Measurements from ENCODE around the gene PNPLA7.

PNPLA7 gene

GRCh38 chr9:137433916-137434431, 116.2 kb downstream of the PNPLA7 start:
- Histone ChIP-seq H3K4me3 (ENCODE audit: low read length) (no peak overlapping the region), H2AK5ac (ENCODE audit: low read length) (no peak overlapping the region), H3K18ac (ENCODE audit: low read length) (no peak overlapping the region), H3K4me2 (ENCODE audit: low read length) (no peak overlapping the region), H3K4ac (ENCODE audit: low read depth, low read length) (no peak overlapping the region), H4K8ac (ENCODE audit: low read depth, low read length) (no peak overlapping the region), H3K27ac (ENCODE audit: low read depth, low read length) (no peak overlapping the region), H3K36me3 (ENCODE audit: control insufficient read depth, insufficient read depth, low read length) (no peaks in the 10 kb centered on the region), H3K56ac (ENCODE audit: low read length) (no peak overlapping the region), H2BK120ac (ENCODE audit: low read depth, low read length) (no peak overlapping the region), H3K23ac (ENCODE audit: low read length) (no peak overlapping the region), H3K79me2 (ENCODE audit: control insufficient read depth, insufficient read depth, low read length) (no peaks in the 10 kb centered on the region), H3K79me1 (ENCODE audit: low read length) (no peaks in the 10 kb centered on the region), H3K27me3 (ENCODE audit: insufficient read depth, low read length, poor library complexity) (no peaks in the 10 kb centered on the region), H3K4me1 (ENCODE audit: control insufficient read depth, low read depth, low read length) (no peaks in the 10 kb centered on the region), H2BK5ac (ENCODE audit: low read length) (no peak overlapping the region), H4K5ac (ENCODE audit: low read length) (no peak overlapping the region), H3K9ac (ENCODE audit: low read length) (no peak overlapping the region), H2BK15ac (replicated peaks; ENCODE audit: low read depth) (no peak overlapping the region)
- no peak for DNase-seq
- WGBS (ENCODE audit: extremely low coverage, insufficient coverage, low lambda C conversion rate) = no CpG with 5 or more reads among the region's 26 CpGs

- no peak for DNase-seq
- no peak overlapping the region for H3K4me2 ChIP-seq (ENCODE audit: low read length)
- no peaks in the 10 kb centered on the region for H3K79me1 ChIP-seq (ENCODE audit: low read length)
- H3K18ac ChIP-seq (ENCODE audit: low read length) = no peak overlapping the region
- H3K79me2 ChIP-seq (ENCODE audit: control insufficient read depth, insufficient read depth, low read length) = no peaks in the 10 kb centered on the region
- no peak overlapping the region for H4K5ac ChIP-seq (ENCODE audit: low read length)
- no peak overlapping the region for H3K4ac ChIP-seq (ENCODE audit: low read depth, low read length)
- no peak overlapping the region for H3K56ac ChIP-seq (ENCODE audit: low read length)
- no peaks in the 10 kb centered on the region for H3K27me3 ChIP-seq (ENCODE audit: insufficient read depth, low read length, poor library complexity)
- H3K23ac ChIP-seq (ENCODE audit: low read length) = no peak overlapping the region
- no peak overlapping the region for H3K4me3 ChIP-seq (ENCODE audit: low read length)
- H3K4me1 ChIP-seq (ENCODE audit: control insufficient read depth, low read depth, low read length) = no peaks in the 10 kb centered on the region
- no peak overlapping the region for H3K27ac ChIP-seq (ENCODE audit: low read depth, low read length)
- no peak overlapping the region for H2BK120ac ChIP-seq (ENCODE audit: low read depth, low read length)
- H2BK5ac ChIP-seq (ENCODE audit: low read length) = no peak overlapping the region
- H3K9ac ChIP-seq (ENCODE audit: low read length) = no peak overlapping the region
- WGBS (ENCODE audit: extremely low coverage, insufficient coverage, low lambda C conversion rate) = no CpG with 5 or more reads among the region's 19 CpGs
- no peak overlapping the region for H4K8ac ChIP-seq (ENCODE audit: low read depth, low read length)
- no peak overlapping the region for H2AK5ac ChIP-seq (ENCODE audit: low read length)
- H2BK15ac ChIP-seq (replicated peaks; ENCODE audit: low read depth) = no peak overlapping the region
- H3K36me3 ChIP-seq (ENCODE audit: control insufficient read depth, insufficient read depth, low read length) = no peaks in the 10 kb centered on the region
Measured at GRCh38 chr9:137433349-137433915, 116.8 kb downstream of the PNPLA7 start.

GRCh38 chr9:137432687-137433348, 117.4 kb downstream of the PNPLA7 start:
- H3K18ac ChIP-seq (ENCODE audit: low read length) = no peak overlapping the region
- H3K56ac ChIP-seq (ENCODE audit: low read length) = no peak overlapping the region
- no peak overlapping the region for H3K27ac ChIP-seq (ENCODE audit: low read depth, low read length)
- no peak overlapping the region for H2AK5ac ChIP-seq (ENCODE audit: low read length)
- H2BK120ac ChIP-seq (ENCODE audit: low read depth, low read length) = no peak overlapping the region
- no peaks in the 10 kb centered on the region for H3K36me3 ChIP-seq (ENCODE audit: control insufficient read depth, insufficient read depth, low read length)
- no peak overlapping the region for H2BK5ac ChIP-seq (ENCODE audit: low read length)
- no CpG with 5 or more reads among the region's 20 CpGs for WGBS (ENCODE audit: extremely low coverage, insufficient coverage, low lambda C conversion rate)
- no peaks in the 10 kb centered on the region for H3K79me1 ChIP-seq (ENCODE audit: low read length)
- H3K27me3 ChIP-seq (ENCODE audit: insufficient read depth, low read length, poor library complexity) = no peaks in the 10 kb centered on the region
- no peak for DNase-seq
- H3K4me3 ChIP-seq (ENCODE audit: low read length) = no peak overlapping the region
- no peaks in the 10 kb centered on the region for H3K4me1 ChIP-seq (ENCODE audit: control insufficient read depth, low read depth, low read length)
- H2BK15ac ChIP-seq (replicated peaks; ENCODE audit: low read depth) = no peak overlapping the region
- no peaks in the 10 kb centered on the region for H3K79me2 ChIP-seq (ENCODE audit: control insufficient read depth, insufficient read depth, low read length)
- H3K4ac ChIP-seq (ENCODE audit: low read depth, low read length) = no peak overlapping the region
- no peak overlapping the region for H3K9ac ChIP-seq (ENCODE audit: low read length)
- H4K5ac ChIP-seq (ENCODE audit: low read length) = no peak overlapping the region
- H3K4me2 ChIP-seq (ENCODE audit: low read length) = no peak overlapping the region
- no peak overlapping the region for H3K23ac ChIP-seq (ENCODE audit: low read length)
- no peak overlapping the region for H4K8ac ChIP-seq (ENCODE audit: low read depth, low read length)

GRCh38 chr9:137431416-137431931, 118.7 kb downstream of the PNPLA7 start:
- Histone ChIP-seq H2BK120ac (ENCODE audit: low read depth, low read length) (no peak overlapping the region), H3K27me3 (ENCODE audit: insufficient read depth, low read length, poor library complexity) (no peaks in the 10 kb centered on the region), H3K79me1 (ENCODE audit: low read length) (no peaks in the 10 kb centered on the region), H4K5ac (ENCODE audit: low read length) (no peak overlapping the region), H3K27ac (ENCODE audit: low read depth, low read length) (no peak overlapping the region), H3K4me2 (ENCODE audit: low read length) (no peak overlapping the region), H3K18ac (ENCODE audit: low read length) (no peak overlapping the region), H3K36me3 (ENCODE audit: control insufficient read depth, insufficient read depth, low read length) (no peaks in the 10 kb centered on the region), H3K4ac (ENCODE audit: low read depth, low read length) (no peak overlapping the region), H3K4me3 (ENCODE audit: low read length) (no peak overlapping the region), H3K23ac (ENCODE audit: low read length) (no peak overlapping the region), H3K4me1 (ENCODE audit: control insufficient read depth, low read depth, low read length) (no peaks in the 10 kb centered on the region), H2BK5ac (ENCODE audit: low read length) (no peak overlapping the region), H4K8ac (ENCODE audit: low read depth, low read length) (no peak overlapping the region), H3K56ac (ENCODE audit: low read length) (no peak overlapping the region), H2BK15ac (replicated peaks; ENCODE audit: low read depth) (no peak overlapping the region), H3K9ac (ENCODE audit: low read length) (no peak overlapping the region), H3K79me2 (ENCODE audit: control insufficient read depth, insufficient read depth, low read length) (no peaks in the 10 kb centered on the region), H2AK5ac (ENCODE audit: low read length) (no peak overlapping the region)
- no CpG with 5 or more reads among the region's 21 CpGs for WGBS (ENCODE audit: extremely low coverage, insufficient coverage, low lambda C conversion rate)
- DNase-seq = no peak

- H3K23ac ChIP-seq (ENCODE audit: low read length) = no peak overlapping the region
- no peak overlapping the region for H2BK120ac ChIP-seq (ENCODE audit: low read depth, low read length)
- WGBS (ENCODE audit: extremely low coverage, insufficient coverage, low lambda C conversion rate) = no CpG with 5 or more reads among the region's 27 CpGs
- H3K9ac ChIP-seq (ENCODE audit: low read length) = no peak overlapping the region
- no peak overlapping the region for H2BK5ac ChIP-seq (ENCODE audit: low read length)
- H3K4me1 ChIP-seq (ENCODE audit: control insufficient read depth, low read depth, low read length) = no peaks in the 10 kb centered on the region
- no peak overlapping the region for H2BK15ac ChIP-seq (replicated peaks; ENCODE audit: low read depth)
- no peak for DNase-seq
- no peaks in the 10 kb centered on the region for H3K27me3 ChIP-seq (ENCODE audit: insufficient read depth, low read length, poor library complexity)
- no peak overlapping the region for H4K8ac ChIP-seq (ENCODE audit: low read depth, low read length)
- no peak overlapping the region for H2AK5ac ChIP-seq (ENCODE audit: low read length)
- H3K18ac ChIP-seq (ENCODE audit: low read length) = no peak overlapping the region
- H3K56ac ChIP-seq (ENCODE audit: low read length) = no peak overlapping the region
- no peaks in the 10 kb centered on the region for H3K79me2 ChIP-seq (ENCODE audit: control insufficient read depth, insufficient read depth, low read length)
- H4K5ac ChIP-seq (ENCODE audit: low read length) = no peak overlapping the region
- H3K79me1 ChIP-seq (ENCODE audit: low read length) = no peaks in the 10 kb centered on the region
- H3K27ac ChIP-seq (ENCODE audit: low read depth, low read length) = no peak overlapping the region
- no peak overlapping the region for H3K4ac ChIP-seq (ENCODE audit: low read depth, low read length)
- no peak overlapping the region for H3K4me3 ChIP-seq (ENCODE audit: low read length)
- no peak overlapping the region for H3K4me2 ChIP-seq (ENCODE audit: low read length)
- H3K36me3 ChIP-seq (ENCODE audit: control insufficient read depth, insufficient read depth, low read length) = no peaks in the 10 kb centered on the region
Measured at GRCh38 chr9:137430723-137431415, 119.3 kb downstream of the PNPLA7 start.
